Stimulated activated CD8-positive, alpha-beta memory T cell treated with anti-CD3 and anti-CD28 coated beads, Interleukin-15, amount 100 ng/mL, for 1 hour (primary cell): Measurements from ENCODE around the gene ZFP57.

ENCODE experiments used
- DNase-seq: peaks from one replicate; pipeline ENCODE4 v3.0.0-alpha.2; 2020; ENCODE audit warnings: low read depth

ZFP57 gene

DNA sequence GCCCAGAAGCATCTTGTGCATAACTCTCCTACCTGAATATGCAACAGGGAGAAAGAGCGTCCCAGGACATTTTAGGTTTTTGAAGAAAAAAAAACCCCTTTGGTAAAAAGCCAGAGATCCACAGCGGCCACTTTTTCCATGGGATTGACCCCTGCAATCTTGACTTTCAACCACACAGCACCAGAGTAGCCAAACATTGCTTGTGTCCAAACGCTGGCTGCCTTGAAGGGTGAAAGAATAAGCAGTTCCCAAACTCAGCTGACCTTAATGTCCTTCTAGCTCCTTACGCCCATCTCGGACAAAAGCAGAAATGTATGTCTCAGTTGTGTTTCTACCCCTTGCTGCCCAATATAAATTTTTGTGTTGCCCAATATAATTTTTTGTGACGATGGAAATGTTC, 25.3 kb downstream of the ZFP57 start:
- DNase-seq = no peak

DNA sequence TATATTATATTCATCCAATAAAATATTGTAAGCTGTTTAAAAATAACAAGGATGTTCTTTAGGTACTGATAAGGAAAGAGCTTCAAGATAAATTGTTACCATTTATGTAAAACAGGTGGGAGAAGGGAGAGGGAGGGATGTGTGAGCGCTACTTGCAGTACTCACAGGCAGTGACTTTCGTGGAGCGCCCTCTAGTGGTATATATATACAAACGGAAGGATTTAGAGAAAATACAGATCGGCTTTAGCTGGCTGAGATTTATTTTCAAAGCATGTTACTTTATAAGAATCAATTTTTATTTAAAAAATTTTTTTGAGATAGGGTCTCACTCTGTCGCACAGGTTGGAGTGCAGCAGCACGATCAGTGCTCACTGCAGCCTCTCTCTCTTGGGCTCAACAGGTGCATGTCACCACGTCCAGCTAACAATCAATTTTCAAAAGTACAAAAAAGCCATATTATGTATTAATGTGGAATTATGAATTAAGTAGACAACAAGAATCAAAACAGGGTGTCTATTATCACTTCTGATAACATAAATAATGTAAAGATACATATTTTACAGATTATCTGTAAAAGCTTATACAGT, 27.4 kb downstream of the ZFP57 start:
- no peak for DNase-seq

DNA sequence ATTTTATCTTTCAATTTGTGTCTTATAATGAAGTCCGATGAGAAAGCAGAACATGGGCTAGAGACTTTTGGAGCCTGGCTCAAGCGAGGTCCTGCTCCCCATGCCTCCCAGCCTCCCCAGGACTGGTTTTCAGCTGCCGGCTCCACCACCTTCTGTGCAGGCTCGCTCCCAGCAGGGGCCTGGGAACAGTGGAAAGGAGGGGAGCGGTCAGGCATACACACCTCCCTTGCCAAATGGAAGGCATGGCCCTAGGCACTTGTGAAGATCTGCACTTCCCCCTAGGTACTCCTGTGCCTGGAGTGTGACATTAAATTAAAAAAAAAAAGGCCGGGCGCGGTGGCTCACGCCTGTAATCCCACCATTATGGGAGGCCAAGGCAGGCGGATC, 28.8 kb downstream of the ZFP57 start:
- no peak for DNase-seq

DNA sequence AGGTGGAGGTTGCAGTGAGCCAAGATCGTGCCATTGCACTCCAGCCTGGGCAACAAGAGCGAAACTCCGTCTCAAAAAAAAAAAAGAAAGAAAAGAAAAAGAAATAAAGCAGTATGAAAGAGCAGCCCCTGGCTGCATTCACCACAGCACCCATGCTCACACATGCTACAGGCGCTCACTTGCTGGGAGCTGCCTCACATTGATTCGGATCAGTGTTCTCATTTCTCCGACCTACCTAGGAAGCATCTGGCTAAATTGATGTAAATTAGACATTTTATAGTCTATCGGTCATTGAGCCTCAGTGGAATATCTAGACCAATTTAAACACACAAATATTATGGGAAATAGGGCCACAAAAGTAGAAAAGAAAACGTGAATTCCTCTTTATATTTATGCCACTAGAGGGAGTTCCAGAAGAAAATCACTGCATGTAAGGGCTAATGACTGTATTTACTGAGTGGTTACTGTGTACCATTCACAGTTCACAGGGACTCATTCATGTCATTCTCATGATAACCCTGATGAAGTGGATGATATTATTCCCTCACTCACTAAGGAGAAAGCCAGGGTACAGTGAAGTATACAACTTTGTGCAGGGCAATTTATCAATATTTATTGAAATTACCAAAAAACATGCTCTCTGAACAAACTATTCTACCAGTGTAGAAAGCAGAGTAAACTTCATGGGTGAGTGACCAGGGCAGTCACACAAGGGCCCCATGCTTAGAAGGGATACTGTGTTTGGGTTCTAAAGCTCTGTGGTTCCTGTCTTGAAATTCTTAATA, 29.3 kb downstream of the ZFP57 start:
- no peak for DNase-seq

DNA sequence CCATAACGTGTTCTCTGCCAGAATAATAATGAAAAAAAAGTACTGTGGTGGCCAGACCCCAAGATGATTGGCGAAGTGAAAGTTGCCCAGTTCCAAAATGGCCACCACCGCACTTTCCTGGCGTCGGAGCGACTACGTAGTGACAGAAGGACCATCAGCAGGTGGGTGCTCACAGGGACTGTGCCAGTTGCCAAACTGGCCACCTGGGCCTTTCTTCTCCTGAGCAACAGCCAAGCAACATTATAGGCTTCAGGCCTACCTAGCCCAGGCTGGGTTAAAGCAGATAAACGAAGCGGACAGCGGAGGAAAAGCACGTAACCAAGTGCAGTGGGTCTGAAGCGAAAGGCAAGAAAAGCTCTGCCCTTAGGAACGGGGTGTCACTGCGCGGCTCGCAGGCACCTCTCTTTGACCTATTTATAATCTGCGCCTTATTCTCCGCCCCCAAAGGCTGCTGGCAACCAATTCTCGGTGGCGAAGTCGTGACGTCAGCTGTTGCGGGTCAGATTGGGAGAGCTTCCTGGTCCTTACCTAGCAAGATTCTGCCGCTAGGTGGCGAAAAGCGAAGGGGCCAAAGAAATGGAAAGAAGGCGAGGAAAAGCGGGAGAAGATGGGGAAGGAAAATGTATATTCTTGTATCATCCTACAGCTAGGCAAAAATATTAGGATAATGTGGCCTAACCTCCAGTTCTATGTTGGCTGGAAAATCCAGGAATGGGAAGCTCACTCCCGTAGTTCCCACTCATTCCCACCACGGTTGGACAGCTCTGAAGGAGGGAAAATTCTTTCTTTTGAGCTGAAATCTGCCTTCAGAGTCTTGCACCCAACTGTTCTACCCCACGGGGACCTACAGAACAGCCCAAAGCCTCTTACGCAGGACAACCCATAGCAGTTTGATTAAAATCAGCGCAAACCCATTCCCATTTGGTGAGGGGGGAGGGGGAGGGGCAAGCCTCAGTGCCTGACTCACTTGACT, 31.0 kb downstream of the ZFP57 start:
- peak; percentile 99 for DNase-seq

DNA sequence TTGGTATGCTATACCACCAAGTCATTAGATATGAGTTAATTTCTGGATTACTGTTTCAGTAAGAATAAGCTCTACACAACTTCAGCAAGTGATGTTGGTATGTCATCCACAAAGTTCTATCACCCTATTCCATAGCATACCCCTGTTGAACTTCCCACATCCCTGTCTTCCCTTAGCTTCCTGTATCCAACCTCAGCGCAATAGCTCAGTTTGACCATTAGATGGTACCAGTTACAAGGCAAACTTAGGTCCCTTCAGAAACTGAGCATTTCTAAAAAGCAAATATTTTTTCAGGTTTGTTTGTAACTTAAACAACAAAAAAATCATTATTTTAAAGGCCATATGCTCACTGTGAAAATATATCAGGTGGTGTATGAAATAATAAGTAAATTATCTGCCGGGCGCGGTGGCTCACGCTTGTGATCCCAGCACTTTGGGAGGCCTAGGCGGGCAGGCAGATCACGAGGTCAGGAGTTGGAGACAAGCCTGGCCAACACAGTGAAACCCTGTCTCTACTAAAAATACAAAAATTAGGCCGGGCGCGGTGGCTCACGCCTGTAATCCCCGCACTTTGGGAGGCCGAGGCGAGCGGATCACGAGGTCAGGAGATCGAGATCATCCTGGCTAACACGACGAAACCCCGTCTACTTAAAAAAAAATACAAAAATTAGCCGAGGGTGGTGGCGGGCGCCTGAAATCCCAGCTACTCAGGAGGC, 32.9 kb downstream of the ZFP57 start:
- no peak for DNase-seq

DNA sequence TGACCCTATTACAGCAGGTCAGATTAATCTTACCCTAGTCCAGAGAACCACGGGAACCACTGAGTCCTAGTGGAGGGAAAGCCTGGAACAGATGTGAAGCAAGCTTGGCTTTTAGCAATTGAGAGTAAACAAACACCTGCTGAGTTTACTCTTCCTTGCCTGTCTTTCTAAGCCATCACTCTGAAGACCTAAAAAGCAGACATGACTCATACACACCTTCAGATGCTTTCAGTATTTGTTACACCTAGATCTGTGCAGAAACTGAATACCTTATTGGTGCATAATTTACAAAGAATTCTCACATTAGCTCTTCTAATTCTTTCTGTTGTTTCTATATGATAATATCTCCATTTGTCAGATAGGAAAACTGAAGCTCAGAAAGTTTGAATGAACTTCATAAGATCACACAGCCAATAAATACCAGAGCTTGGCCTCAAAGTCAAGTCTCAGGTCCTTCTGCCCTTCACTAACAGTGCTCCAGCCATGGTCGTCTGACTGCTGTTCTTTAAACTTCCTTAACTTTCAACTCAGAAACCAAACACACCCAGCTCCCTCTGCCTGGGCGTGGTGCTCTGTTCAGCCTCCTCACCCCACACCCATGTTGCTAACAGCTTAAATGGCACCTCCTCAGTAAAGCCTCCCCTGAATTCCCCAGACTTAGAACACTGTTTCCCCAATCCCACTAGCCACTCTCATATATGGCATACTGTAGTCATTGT, 39.4 kb downstream of the ZFP57 start:
- DNase-seq = no peak

DNA sequence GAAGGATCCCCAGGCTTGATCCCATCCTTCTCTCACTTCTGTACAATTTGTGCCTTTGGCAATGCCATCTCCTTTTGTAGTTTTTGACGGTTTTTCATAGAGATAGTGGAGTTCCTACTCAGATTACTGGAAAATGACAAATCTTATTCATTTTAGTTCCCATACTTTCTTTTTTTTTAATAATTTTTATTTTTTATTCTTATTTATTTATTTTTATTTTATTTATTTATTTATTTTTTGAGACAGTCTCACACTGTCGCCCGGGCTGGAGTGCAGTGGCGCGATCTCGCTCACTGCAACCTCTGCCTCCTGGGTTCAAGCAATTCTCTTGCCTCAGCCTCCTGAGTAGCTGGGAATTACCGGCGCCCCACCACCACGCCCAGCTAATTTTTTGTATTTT, 43.7 kb downstream of the ZFP57 start:
- no peak for DNase-seq

DNA sequence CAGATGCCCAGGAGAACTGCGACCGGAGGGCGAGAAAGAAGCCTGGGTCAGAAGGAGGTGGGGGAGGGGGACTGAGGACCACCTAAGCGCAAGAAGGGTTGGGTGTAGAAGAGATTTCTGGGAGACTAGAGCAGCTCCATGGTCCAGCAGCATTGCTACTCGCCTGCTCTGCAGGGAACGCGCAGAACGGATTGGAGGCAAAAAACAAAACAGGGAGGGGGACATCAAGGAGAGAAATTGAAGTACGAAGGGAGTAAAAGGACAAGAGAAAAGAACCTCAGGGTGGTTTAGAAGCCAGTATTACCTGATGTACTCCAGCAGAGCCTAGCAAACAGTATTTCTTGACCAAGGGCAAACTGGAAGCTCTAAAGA, 47.4 kb downstream of the ZFP57 start:
- no peak for DNase-seq

DNA sequence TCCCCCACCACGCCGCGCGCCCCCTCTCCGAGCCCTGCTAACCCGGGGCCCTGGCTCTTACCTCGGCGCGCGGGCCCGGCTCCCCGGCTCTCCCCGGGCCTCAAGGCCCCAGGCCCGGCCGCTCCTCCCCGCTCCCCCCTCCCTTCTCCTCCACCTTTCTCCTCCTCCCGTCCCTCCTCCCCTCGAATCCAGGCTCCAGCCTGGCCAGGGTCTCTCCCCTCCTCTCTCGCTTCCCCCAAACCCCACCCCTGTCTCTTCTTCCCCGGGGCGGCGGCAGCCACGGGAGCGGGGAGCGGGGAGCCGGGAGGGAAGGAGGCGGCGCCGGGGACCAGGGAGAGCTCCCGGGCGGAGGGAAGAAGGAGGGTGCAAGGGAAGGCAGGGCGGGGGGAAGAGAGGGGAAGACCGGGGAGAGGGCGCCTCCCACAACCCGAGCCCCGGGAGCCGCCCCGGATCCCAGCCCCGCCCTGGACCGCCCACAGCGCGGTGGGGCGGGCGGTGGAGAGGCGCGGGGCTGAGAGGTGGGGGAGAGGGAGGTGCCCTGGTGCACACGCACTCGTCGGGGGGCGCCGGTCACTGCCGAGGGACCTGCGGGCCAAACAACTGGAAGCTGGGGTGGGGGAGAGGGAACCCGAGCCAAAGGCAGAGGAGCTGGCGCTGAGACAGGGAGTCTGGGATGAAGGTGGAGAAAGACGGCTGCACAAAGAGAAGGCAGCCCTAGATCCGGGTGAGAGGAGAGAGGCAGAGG, 48.0 kb downstream of the ZFP57 start, which contains the start of gene GABBR1:
GABBR1 (minus strand) TSS at position 395 of the 745 bp plus-strand sequence. CDS start 798 bp downstream, outside the sequence.
- peak; percentile 30 for DNase-seq

DNA sequence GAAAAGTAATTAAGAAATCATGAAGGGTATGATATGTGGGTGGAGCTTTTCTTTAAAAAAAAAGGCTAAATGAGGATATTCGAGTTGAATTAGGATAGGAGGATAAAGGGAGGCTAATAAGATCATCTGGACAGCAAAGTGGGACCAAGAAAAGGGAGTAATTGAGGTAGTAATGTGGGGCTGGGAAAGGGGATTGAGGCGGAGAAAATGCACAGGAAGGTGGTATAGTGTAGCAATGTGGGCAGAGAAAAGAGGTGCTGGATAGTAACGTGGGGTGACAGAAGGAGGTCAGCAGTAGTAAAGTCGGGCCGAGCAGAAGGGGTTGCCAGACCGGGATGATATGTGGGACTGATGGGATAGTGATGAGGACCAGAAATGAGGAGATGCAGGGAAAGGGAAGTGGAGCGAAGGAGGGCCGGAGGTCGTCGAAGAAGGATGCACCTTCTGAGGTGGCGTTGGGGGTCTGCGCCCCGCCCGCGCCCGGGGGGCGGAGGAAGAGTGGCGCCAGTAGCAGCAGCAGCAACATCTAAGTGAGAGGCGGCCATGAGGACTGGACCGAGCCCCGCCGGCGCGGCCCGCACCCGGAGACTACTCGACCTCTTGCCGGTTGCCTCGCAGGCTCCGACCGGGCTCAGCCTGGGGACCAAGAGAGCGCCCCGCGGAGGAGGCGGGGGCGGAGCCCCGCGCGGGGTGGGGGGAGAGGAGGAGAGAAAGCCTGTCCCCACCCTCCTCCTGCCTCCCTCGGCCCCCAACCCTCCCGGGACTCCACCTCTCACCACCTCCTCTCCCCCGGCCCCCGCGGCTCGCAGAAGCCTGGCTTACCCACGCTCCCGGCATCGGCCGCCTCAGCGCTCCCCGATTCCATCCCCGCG, 48.9 kb downstream of the ZFP57 start:
- no peak for DNase-seq

DNA sequence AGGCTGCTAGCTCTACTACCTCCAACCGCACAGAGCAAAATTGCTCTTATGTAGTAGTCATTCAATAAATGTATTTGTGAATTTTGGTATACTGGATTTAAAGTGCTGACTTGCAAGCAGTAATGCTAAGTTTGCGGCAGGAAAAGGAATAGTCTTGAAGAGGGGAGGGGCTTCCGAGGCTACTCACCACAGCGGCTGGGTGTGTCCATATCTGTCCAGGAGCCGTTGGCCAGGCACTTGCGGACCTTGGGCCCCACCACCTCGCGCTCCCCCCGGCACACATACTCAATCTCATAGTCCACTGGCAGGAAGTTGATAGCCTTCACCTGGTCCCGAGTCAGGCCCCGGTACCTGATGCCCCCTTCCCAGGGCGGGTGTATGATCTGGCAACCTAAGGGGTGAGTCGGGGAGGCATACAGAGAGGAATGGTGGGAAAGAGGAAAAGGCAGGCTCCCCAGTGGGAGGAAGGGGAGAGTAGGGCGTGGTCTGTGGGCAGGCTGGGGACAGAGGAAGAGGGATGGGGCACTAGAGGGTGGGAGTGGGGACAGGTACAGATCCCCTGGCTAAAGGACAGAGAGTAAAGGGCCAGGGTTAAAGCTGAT, 49.6 kb downstream of the ZFP57 start:
- DNase-seq = no peak

DNA sequence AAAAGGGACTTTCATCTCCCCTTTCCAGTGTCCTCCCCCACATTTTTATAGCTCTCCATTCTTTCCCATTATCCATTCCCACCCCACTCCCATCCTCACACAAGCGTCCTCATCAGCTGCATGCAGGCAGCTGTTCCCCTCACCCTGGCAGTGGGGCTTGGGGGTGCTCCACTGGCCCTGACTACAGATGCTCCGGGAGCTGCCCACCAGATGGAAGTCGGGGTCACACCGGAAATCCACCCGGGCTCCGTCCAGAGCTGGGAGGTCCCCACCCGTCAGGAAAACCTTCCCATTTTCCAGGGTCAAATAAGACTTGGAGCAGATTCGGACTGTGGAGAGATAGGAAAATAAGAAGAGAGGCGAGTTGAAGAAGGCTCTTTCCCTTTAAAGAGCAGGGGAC, 50.6 kb downstream of the ZFP57 start:
- no peak for DNase-seq

DNA sequence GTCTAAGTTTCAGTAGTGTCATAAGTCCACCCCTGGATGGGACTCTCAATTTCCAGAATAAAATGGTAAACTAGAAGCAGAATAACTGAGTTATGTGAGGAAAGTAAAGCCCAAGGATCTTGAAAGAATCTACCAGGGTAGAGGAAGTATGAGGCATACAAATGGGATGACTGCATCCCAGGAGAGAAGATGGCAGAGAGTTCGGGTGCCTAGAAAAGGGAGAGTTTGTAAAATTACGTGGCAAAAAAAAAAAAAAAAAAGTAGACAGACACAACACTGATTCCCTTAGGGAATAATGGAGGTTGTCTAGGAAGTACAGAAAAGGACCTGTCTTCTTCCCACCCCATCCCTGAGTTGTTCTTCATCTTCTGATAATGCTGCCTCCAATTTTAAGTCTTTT, 51.4 kb downstream of the ZFP57 start:
- no peak for DNase-seq

DNA sequence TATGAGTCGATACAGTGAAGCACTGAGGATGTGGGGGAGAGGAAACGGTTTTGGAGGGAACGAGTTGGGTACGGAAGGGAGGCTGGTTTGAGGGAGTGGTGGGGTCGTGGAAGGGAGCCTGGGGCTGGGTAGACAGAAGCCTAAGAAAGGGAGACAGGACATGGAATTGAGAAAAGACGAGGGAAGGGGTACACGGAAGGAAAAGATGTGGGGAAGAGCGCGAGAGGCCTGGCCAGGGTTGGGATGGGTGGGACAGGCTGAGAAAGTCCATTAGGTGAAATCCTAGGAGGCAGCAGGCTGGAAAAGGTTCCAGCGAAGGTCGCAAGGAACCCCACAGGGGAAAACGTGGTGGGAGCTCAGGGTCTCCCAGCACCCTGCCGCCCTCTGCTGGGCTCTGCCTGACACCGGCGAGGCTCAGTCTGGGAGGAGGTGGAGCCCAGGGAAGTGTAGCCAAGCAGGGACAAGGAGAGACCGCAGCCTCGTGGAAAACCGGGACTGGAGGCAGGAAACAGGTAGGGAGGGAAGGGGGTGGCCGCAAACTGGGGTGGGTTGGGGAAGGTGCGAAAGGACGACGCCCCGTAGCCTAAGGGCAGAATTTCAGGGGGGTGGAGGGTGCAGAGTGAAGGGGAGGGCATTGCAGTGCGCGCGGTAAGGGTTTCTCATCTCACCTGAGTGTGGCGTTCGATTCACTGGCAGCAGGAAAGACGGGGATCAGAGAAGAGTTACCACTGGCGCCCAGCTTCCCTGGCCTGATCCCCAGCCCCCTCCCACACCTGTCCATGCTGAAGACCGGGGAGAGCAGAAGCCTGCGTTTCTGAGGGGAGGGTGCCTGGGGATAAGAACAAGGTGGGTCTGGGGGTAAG, 52.3 kb downstream of the ZFP57 start:
- no peak for DNase-seq

DNA sequence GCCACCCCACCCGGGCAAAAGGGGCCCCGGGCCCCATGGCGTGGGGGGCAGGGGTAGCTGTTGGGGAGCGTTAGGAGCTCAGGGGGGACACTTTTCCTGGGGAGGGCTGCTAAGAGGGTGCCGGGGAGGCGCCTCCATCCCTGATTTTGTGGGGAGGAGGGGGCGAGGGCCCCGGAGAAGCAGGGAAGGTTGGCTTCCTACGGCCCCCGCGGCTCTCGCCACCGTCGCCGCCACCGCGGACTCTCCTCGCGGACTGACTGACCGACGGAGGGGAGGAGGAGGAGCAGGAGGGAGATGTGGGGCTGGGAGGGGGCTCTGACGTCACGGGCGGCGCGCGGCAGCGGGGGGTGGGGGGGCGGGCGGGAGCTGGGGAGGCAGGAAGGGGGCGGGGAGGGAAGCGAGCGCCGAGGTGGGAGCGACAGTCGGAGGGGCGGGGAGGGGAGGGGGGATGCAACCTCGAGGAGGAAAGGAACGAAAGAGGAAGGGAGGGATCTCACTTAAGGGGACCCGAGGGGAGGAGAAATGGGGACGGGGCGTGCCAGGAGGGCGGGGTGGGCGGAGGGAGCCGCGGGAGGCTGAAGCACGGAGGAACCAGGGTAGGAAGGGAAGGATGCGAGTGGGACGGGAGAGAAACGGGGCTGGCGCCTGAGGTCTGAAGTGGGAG, 53.1 kb downstream of the ZFP57 start:
- DNase-seq = no peak

DNA sequence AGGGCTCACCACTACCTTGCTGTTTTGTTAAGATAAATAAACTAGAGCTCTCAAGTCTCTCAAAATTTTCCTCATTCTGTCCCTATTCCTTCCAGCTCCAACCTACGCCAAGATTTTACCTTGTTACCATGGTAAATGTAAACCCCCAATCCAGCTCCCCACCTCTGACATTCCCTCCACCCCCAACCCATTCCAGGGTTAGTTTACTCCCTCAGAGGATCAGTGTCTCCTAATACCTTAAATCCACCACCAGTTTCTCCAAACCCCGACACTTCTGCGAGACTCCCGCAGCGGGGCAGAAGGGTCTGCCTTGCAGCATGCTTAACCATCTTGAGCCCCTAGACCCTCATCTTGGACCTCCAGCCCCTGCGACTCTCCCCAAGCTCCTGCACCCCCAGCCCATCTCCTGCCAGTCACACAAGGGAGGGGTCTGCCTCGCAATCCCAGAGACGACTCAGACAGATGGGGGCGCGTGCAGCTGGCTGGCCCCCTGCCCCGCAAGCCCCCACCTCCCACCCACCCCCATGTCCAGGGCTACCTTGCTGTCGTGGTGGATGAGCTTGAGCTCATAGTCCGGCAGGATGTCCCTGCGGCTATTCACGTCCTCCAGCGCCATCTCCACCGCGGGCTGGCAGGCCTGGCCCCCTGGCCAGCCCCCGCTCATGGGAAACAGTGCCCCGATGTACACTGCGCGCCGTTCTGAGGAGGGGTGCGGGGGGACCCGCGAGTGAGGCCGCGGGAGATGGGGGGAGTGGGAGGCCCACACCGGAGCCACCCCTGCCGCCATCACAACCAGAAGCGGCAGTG, 53.8 kb downstream of the ZFP57 start:
- DNase-seq = no peak
